Measurements from ENCODE around the gene MTMR10. TPM values are rescaled to one million over a fixed set of nuclear protein-coding genes. Genes with fewer than 3 reads are reported as not detected.

Gene MTMR10
- total RNA-seq, 1 experiment from 2014 or later = 19.5 TPM

DNA sequence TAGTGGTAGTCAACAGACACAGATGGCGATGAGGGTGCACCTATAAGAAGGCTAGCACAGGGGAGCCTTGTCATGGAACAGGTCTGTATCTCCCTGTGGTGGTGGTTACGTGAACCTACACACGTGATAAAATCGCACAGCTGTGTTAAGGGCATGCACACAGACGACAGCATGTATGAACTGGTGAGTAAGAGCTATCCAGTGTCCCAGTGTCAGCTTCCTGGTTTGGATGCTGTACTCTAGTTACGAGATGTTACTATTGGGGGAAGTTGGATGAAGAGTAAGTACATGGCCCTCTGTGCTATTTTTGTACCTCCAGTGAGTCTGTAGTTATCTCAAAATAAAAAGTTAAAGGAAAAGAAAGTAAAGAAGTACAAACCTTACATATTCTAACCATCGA lies 38.2 kb downstream of the MTMR10 start:
- ChIA-PET CTCF (no interaction called here), POLR2A (no interaction called here)
- Histone ChIP-seq H3K27ac (ENCODE audit: low read length) (no peak overlapping the region), H3K4me1 (ENCODE audit: control insufficient read depth, insufficient read depth, low read length) (no peaks in the 10 kb centered on the region), H3K36me3 (ENCODE audit: control insufficient read depth, insufficient read depth, low read length) (peaks cover 5% of the 10 kb centered on the region), H3K9me3 (ENCODE audit: control insufficient read depth, insufficient read depth, low read depth, low read length) (no peaks in the 10 kb centered on the region), H3K4me3 (ENCODE audit: low read depth in 2 of 2, low read length in 2 of 2) (no peak overlapping the region), H3K27me3 (ENCODE audit: control insufficient read depth, insufficient read depth, low read length) (no peaks in the 10 kb centered on the region)
- TF ChIP-seq POLR2AphosphoS5 (IDR thresholded peaks at IDR 0.05; ENCODE audit: low read depth, low read length) (no peak), TCF7L2 (IDR thresholded peaks at IDR 0.05; ENCODE audit: low read depth, low read length) (no peak), SIN3A (IDR thresholded peaks at IDR 0.05; ENCODE audit: borderline replicate concordance, insufficient read depth, low read depth, low read length) (no peak)
- TF ChIP-seq, protein P1, sequence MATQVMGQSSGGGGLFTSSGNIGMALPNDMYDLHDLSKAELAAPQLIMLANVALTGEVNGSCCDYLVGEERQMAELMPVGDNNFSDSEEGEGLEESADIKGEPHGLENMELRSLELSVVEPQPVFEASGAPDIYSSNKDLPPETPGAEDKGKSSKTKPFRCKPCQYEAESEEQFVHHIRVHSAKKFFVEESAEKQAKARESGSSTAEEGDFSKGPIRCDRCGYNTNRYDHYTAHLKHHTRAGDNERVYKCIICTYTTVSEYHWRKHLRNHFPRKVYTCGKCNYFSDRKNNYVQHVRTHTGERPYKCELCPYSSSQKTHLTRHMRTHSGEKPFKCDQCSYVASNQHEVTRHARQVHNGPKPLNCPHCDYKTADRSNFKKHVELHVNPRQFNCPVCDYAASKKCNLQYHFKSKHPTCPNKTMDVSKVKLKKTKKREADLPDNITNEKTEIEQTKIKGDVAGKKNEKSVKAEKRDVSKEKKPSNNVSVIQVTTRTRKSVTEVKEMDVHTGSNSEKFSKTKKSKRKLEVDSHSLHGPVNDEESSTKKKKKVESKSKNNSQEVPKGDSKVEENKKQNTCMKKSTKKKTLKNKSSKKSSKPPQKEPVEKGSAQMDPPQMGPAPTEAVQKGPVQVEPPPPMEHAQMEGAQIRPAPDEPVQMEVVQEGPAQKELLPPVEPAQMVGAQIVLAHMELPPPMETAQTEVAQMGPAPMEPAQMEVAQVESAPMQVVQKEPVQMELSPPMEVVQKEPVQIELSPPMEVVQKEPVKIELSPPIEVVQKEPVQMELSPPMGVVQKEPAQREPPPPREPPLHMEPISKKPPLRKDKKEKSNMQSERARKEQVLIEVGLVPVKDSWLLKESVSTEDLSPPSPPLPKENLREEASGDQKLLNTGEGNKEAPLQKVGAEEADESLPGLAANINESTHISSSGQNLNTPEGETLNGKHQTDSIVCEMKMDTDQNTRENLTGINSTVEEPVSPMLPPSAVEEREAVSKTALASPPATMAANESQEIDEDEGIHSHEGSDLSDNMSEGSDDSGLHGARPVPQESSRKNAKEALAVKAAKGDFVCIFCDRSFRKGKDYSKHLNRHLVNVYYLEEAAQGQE (IDR thresholded peaks at IDR 0.05; ENCODE audit: insufficient read depth in 1 of 2, low read depth in 2 of 2, low read length in 1 of 2) = no peak
- TF ChIP-seq, protein P2, sequence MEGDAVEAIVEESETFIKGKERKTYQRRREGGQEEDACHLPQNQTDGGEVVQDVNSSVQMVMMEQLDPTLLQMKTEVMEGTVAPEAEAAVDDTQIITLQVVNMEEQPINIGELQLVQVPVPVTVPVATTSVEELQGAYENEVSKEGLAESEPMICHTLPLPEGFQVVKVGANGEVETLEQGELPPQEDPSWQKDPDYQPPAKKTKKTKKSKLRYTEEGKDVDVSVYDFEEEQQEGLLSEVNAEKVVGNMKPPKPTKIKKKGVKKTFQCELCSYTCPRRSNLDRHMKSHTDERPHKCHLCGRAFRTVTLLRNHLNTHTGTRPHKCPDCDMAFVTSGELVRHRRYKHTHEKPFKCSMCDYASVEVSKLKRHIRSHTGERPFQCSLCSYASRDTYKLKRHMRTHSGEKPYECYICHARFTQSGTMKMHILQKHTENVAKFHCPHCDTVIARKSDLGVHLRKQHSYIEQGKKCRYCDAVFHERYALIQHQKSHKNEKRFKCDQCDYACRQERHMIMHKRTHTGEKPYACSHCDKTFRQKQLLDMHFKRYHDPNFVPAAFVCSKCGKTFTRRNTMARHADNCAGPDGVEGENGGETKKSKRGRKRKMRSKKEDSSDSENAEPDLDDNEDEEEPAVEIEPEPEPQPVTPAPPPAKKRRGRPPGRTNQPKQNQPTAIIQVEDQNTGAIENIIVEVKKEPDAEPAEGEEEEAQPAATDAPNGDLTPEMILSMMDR (IDR thresholded peaks at IDR 0.05) = no peak
- ATAC-seq = no peak
- in situ Hi-C loops (cut with HindIII; ENCODE audit: low pct_unique_long_range_greater_than_20kb, low sequenced_read_pairs) (no loop called here), intact Hi-C loops (cut with micrococcal nuclease; ENCODE audit: unreplicated experiment) (no loop called here)
- no TSS peak for BruUV-seq (replicated peaks)
- no peak for DNase-seq (ENCODE audit: low read depth, low spot score)

DNA sequence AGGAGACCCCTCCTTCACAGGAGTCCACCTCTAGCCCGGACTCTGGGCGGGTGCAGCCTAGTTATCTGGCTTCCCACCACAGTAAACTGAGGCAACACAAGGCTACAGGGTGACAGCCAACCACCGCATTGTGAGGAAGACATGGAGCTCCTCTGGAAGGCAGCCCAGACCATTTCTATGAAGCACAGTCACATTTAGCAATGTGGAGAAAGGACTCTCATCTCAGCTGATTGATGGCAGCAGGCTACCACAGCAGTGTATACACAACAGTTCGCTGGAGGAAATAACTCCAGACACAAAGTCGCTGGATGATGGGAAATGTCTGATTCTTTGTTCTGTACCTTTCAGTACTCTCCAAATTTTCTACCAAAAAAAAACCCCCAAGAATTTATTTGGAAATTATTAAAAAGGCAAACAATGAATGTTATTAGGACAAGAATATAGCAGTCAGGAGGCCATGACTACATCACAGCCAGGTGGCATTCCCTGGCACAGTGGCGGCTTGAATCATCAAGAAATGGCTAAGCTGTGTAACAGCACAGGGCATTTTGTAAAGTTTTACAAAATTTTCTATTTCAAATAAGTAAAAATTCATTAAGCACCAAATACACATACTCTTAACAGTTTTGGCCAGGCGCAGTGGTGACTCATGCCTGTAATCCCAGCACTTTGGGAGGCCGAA lies 47.6 kb downstream of the MTMR10 start:
- intact Hi-C loops (cut with micrococcal nuclease; ENCODE audit: unreplicated experiment) = no loop called here
- ATAC-seq (no peak), DNase-seq (ENCODE audit: low read depth, low spot score) (no peak)
- H3K9me3 ChIP-seq (ENCODE audit: control insufficient read depth, insufficient read depth, low read depth, low read length) = no peaks in the 10 kb centered on the region
- in situ Hi-C loops (cut with HindIII; ENCODE audit: low pct_unique_long_range_greater_than_20kb, low sequenced_read_pairs) = no loop called here
- H3K4me3 ChIP-seq (ENCODE audit: low read depth in 2 of 2, low read length in 2 of 2) = no peak overlapping the region
- H3K4me1 ChIP-seq (ENCODE audit: control insufficient read depth, insufficient read depth, low read length) = no peaks in the 10 kb centered on the region
- ChIA-PET POLR2A (no interaction called here), CTCF (no interaction called here)
- BruUV-seq (replicated peaks) = no TSS peak
- H3K36me3 ChIP-seq (ENCODE audit: control insufficient read depth, insufficient read depth, low read length) = peaks cover 39% of the 10 kb centered on the region
- no peak for TF ChIP-seq SIN3A (IDR thresholded peaks at IDR 0.05; ENCODE audit: borderline replicate concordance, insufficient read depth, low read depth, low read length)
- TF ChIP-seq, protein P1 (IDR thresholded peaks at IDR 0.05; ENCODE audit: insufficient read depth in 1 of 2, low read depth in 2 of 2, low read length in 1 of 2) = no peak
- TF ChIP-seq, protein P2 (IDR thresholded peaks at IDR 0.05) = no peak
- no peak for TF ChIP-seq TCF7L2 (IDR thresholded peaks at IDR 0.05; ENCODE audit: low read depth, low read length)
- no peak for TF ChIP-seq POLR2AphosphoS5 (IDR thresholded peaks at IDR 0.05; ENCODE audit: low read depth, low read length)
- H3K27me3 ChIP-seq (ENCODE audit: control insufficient read depth, insufficient read depth, low read length) = no peaks in the 10 kb centered on the region
- H3K27ac ChIP-seq (ENCODE audit: low read length) = no peak overlapping the region

Measured in Panc1 (cell line).